ENCODE measurements around the gene RIOX2.

The RIOX2 gene

GRCh38 chr3:97931218-97931617 lies 41.0 kb downstream of the RIOX2 start:
- no peak for DNase-seq
- peaks cover 48% of the 10 kb centered on the region for H3K36me3 Mint-ChIP-seq (ENCODE audit: low read depth)
- no peak overlapping the region for H3K4me3 Mint-ChIP-seq
- H3K27me3 Mint-ChIP-seq (ENCODE audit: low read depth, poor library complexity): peaks cover 6% of the 10 kb centered on the region
- peaks cover 9% of the 10 kb centered on the region for H3K4me1 Mint-ChIP-seq
- peaks cover 13% of the 10 kb centered on the region for H3K9me3 Mint-ChIP-seq
- no peak for TF ChIP-seq CTCF (IDR thresholded peaks at IDR 0.05)
- no peak overlapping the region for H3K27ac Mint-ChIP-seq

GRCh38 chr3:97930018-97930417 lies 42.2 kb downstream of the RIOX2 start:
- Mint-ChIP-seq H3K27me3 (ENCODE audit: low read depth, poor library complexity) (peaks cover 3% of the 10 kb centered on the region), H3K27ac (no peak overlapping the region), H3K9me3 (peaks cover 13% of the 10 kb centered on the region), H3K4me3 (no peak overlapping the region), H3K36me3 (ENCODE audit: low read depth) (peaks cover 46% of the 10 kb centered on the region), H3K4me1 (peaks cover 9% of the 10 kb centered on the region)
- TF ChIP-seq CTCF (IDR thresholded peaks at IDR 0.05): no peak
- DNase-seq: no peak

- no peak overlapping the region for H3K27ac Mint-ChIP-seq
- H3K27me3 Mint-ChIP-seq (ENCODE audit: low read depth, poor library complexity): peaks cover 3% of the 10 kb centered on the region
- no peak overlapping the region for H3K4me3 Mint-ChIP-seq
- peaks cover 9% of the 10 kb centered on the region for H3K4me1 Mint-ChIP-seq
- peaks cover 53% of the 10 kb centered on the region for H3K36me3 Mint-ChIP-seq (ENCODE audit: low read depth)
- TF ChIP-seq CTCF (IDR thresholded peaks at IDR 0.05): no peak
- DNase-seq: no peak
- peaks cover 13% of the 10 kb centered on the region for H3K9me3 Mint-ChIP-seq
These were observed 43.2 kb downstream of the RIOX2 start for GRCh38 chr3:97928986-97929385.

- H3K4me1 Mint-ChIP-seq: peaks cover 6% of the 10 kb centered on the region
- TF ChIP-seq CTCF (IDR thresholded peaks at IDR 0.05): no peak
- H3K4me3 Mint-ChIP-seq: no peak overlapping the region
- DNase-seq: no peak
- peaks cover 57% of the 10 kb centered on the region for H3K36me3 Mint-ChIP-seq (ENCODE audit: low read depth)
- H3K27me3 Mint-ChIP-seq (ENCODE audit: low read depth, poor library complexity): peaks cover 2% of the 10 kb centered on the region
- peaks cover 13% of the 10 kb centered on the region for H3K9me3 Mint-ChIP-seq
- no peak overlapping the region for H3K27ac Mint-ChIP-seq
These were observed 44.5 kb downstream of the RIOX2 start for GRCh38 chr3:97927704-97928103.

GRCh38 chr3:97917813-97918536 lies 54.3 kb downstream of the RIOX2 start:
- Mint-ChIP-seq H3K4me3 (no peak overlapping the region), H3K4me1 (no peaks in the 10 kb centered on the region), H3K27me3 (ENCODE audit: low read depth, poor library complexity) (no peaks in the 10 kb centered on the region), H3K36me3 (ENCODE audit: low read depth) (peaks cover 16% of the 10 kb centered on the region), H3K27ac (no peak overlapping the region), H3K9me3 (no peaks in the 10 kb centered on the region)
- TF ChIP-seq CTCF (IDR thresholded peaks at IDR 0.05): no peak
- no peak for DNase-seq

- peaks cover under 1% of the 10 kb centered on the region for H3K9me3 Mint-ChIP-seq
- H3K4me1 Mint-ChIP-seq: no peaks in the 10 kb centered on the region
- H3K27me3 Mint-ChIP-seq (ENCODE audit: low read depth, poor library complexity): no peaks in the 10 kb centered on the region
- no peak for DNase-seq
- H3K4me3 Mint-ChIP-seq: no peak overlapping the region
- no peak overlapping the region for H3K27ac Mint-ChIP-seq
- no peak for TF ChIP-seq CTCF (IDR thresholded peaks at IDR 0.05)
- peaks cover 11% of the 10 kb centered on the region for H3K36me3 Mint-ChIP-seq (ENCODE audit: low read depth)
These were observed 55.7 kb downstream of the RIOX2 start for GRCh38 chr3:97916576-97916975.
